Stomach (tissue), 4 donors: Measurements from ENCODE around the gene NEU4.

ENCODE experiments used
- POLR2AphosphoS5 ChIP-seq, 3 donors: sonication (generic); formaldehyde crosslinking; IDR thresholded peaks; one replicate each; pipeline ENCODE4 v1.6.1; 2016; ENCODE audit warnings: antibody characterized with exemption in 3 of 3
- TF ChIP-seq, protein P1 (sequence below), 7 experiments: fragments of 450-650 bp in 4 of 7; fragments of 200-600 bp in 3 of 7; sonication (generic) in 3 of 7; IDR thresholded peaks; one replicate each; pipeline ENCODE4 v1.5.1; 2016 to 2019; ENCODE audit warnings: antibody characterized with exemption in 7 of 7, control low read depth in 2 of 7, mild to moderate bottlenecking in 1 of 7

- TF ChIP-seq, protein P1, sequence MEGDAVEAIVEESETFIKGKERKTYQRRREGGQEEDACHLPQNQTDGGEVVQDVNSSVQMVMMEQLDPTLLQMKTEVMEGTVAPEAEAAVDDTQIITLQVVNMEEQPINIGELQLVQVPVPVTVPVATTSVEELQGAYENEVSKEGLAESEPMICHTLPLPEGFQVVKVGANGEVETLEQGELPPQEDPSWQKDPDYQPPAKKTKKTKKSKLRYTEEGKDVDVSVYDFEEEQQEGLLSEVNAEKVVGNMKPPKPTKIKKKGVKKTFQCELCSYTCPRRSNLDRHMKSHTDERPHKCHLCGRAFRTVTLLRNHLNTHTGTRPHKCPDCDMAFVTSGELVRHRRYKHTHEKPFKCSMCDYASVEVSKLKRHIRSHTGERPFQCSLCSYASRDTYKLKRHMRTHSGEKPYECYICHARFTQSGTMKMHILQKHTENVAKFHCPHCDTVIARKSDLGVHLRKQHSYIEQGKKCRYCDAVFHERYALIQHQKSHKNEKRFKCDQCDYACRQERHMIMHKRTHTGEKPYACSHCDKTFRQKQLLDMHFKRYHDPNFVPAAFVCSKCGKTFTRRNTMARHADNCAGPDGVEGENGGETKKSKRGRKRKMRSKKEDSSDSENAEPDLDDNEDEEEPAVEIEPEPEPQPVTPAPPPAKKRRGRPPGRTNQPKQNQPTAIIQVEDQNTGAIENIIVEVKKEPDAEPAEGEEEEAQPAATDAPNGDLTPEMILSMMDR (IDR thresholded peaks at IDR 0.05) = no peak
- no peak for TF ChIP-seq POLR2AphosphoS5 (IDR thresholded peaks at IDR 0.05)
These were observed 5.3 kb downstream of the NEU4 start for GRCh38 chr2:241814393-241814642.
